Gastroesophageal sphincter (tissue), 3 donors: ENCODE data around the gene PDE8A.

Experiments
- CTCF ChIP-seq, 4 experiments: fragments of 200-600 bp in 2 of 4; fragments of 450-650 bp in 2 of 4; sonication (generic) in 1 of 4; IDR thresholded peaks; one replicate each; pipeline ENCODE4 v1.5.1; 2017 to 2019; ENCODE audit warnings: antibody characterized with exemption in 4 of 4, mild to moderate bottlenecking in 2 of 4, moderate library complexity in 2 of 4
- EP300 ChIP-seq: sonication (generic); formaldehyde crosslinking; IDR thresholded peaks from one replicate; pipeline ENCODE4 v1.6.1; 2017; ENCODE audit warnings: antibody characterized with exemption, mild to moderate bottlenecking
- POLR2A ChIP-seq, 2 donors: fragments of 450-650 bp; IDR thresholded peaks; one replicate each; pipeline ENCODE4 v1.6.1; 2017; ENCODE audit warnings: antibody characterized with exemption in 2 of 2, mild to moderate bottlenecking in 2 of 2, moderate library complexity in 1 of 2
- POLR2AphosphoS5 ChIP-seq: sonication (generic); formaldehyde crosslinking; IDR thresholded peaks from one replicate; pipeline ENCODE4 v1.6.1; 2017; ENCODE audit warnings: antibody characterized with exemption

GRCh38 chr15:84976746-84977345 lies 4.8 kb upstream of the PDE8A start:
- TF ChIP-seq CTCF (IDR thresholded peaks at IDR 0.05) (no peak), POLR2AphosphoS5 (no peak), EP300 (no peak), POLR2A (IDR thresholded peaks at IDR 0.05) (no peak)
